ENCODE results near the gene SMARCAL1. TPM values are rescaled to one million over a fixed set of nuclear protein-coding genes. Genes with fewer than 3 reads are reported as not detected.

The SMARCAL1 gene
- total RNA-seq, 1 experiment from 2014 or later: 24.1 TPM

GRCh38 chr2:216413882-216414281, 1.6 kb downstream of the SMARCAL1 start:
- Histone ChIP-seq H3K27me3 (replicated peaks; ENCODE audit: control insufficient read depth, insufficient read depth, low read length) (no peaks in the 10 kb centered on the region), H3K36me3 (ENCODE audit: control insufficient read depth, insufficient read depth, low read length) (no peaks in the 10 kb centered on the region), H3K9me3 (no peaks in the 10 kb centered on the region), H3K4me1 (0 out of 2 replicates have a peak, but pooled peaks cover 4% of the 10 kb centered on the region), H3K4me3 (ENCODE audit: low read depth, low read length) (no peak overlapping the region)
- no peaks in the 10 kb centered on the region for H3K9me3 Mint-ChIP-seq (ENCODE audit: unreplicated experiment)
- no TSS peak for BruUV-seq (replicated peaks)
- H3K4me1 Mint-ChIP-seq (ENCODE audit: low read depth, unreplicated experiment): no peaks in the 10 kb centered on the region
- ChIA-PET CTCF (no interaction called here), POLR2A (no interaction called here)
- no peaks in the 10 kb centered on the region for H3K27me3 Mint-ChIP-seq (ENCODE audit: insufficient read depth, unreplicated experiment)
- TF ChIP-seq CTCF (IDR thresholded peaks at IDR 0.05; ENCODE audit: insufficient read depth in 1 of 2, low read depth in 1 of 2, low read length in 1 of 2, severe bottlenecking in 1 of 2, unreplicated experiment in 1 of 2): no peak
- intact Hi-C loops (cut with micrococcal nuclease; ENCODE audit: unreplicated experiment): loop anchor here (2.0 to 10.0 kb wide), 2 partner anchors 85 to 251 kb away; partner anchors contain the start of gene RPL37A
- peaks cover 5% of the 10 kb centered on the region for H3K36me3 Mint-ChIP-seq (ENCODE audit: insufficient read depth, unreplicated experiment)
- DNase-seq: no peak
- no peak overlapping the region for H3K27ac Mint-ChIP-seq (ENCODE audit: unreplicated experiment)
- no peak overlapping the region for H3K4me3 Mint-ChIP-seq (ENCODE audit: unreplicated experiment)

GRCh38 chr2:216414772-216415319, 2.6 kb downstream of the SMARCAL1 start:
- Histone ChIP-seq H3K9me3 (no peaks in the 10 kb centered on the region), H3K27me3 (replicated peaks; ENCODE audit: control insufficient read depth, insufficient read depth, low read length) (no peaks in the 10 kb centered on the region), H3K4me1 (0 out of 2 replicates have a peak, but pooled peaks cover 4% of the 10 kb centered on the region), H3K36me3 (ENCODE audit: control insufficient read depth, insufficient read depth, low read length) (no peaks in the 10 kb centered on the region), H3K4me3 (ENCODE audit: low read depth, low read length) (no peak overlapping the region)
- Mint-ChIP-seq H3K4me3 (ENCODE audit: unreplicated experiment) (no peak overlapping the region), H3K27me3 (ENCODE audit: insufficient read depth, unreplicated experiment) (no peaks in the 10 kb centered on the region), H3K27ac (ENCODE audit: unreplicated experiment) (no peak overlapping the region), H3K36me3 (ENCODE audit: insufficient read depth, unreplicated experiment) (peaks cover 12% of the 10 kb centered on the region), H3K4me1 (ENCODE audit: low read depth, unreplicated experiment) (no peaks in the 10 kb centered on the region), H3K9me3 (ENCODE audit: unreplicated experiment) (no peaks in the 10 kb centered on the region)
- intact Hi-C loops (cut with micrococcal nuclease; ENCODE audit: unreplicated experiment): loop anchor here (10.0 kb wide), 1 partner anchor 250 kb away; no protein-coding TSS in a partner anchor
- no peak for TF ChIP-seq CTCF (IDR thresholded peaks at IDR 0.05; ENCODE audit: insufficient read depth in 1 of 2, low read depth in 1 of 2, low read length in 1 of 2, severe bottlenecking in 1 of 2, unreplicated experiment in 1 of 2)
- TSS peak; percentile 31 for BruUV-seq (replicated peaks)
- POLR2A ChIA-PET: no interaction called here
- CTCF ChIA-PET: no interaction called here
- DNase-seq: no peak

GRCh38 chr2:216415541-216415940, 3.3 kb downstream of the SMARCAL1 start:
- H3K36me3 ChIP-seq (ENCODE audit: control insufficient read depth, insufficient read depth, low read length): no peaks in the 10 kb centered on the region
- DNase-seq: no peak
- H3K27me3 ChIP-seq (replicated peaks; ENCODE audit: control insufficient read depth, insufficient read depth, low read length): no peaks in the 10 kb centered on the region
- Mint-ChIP-seq H3K4me1 (ENCODE audit: low read depth, unreplicated experiment) (no peaks in the 10 kb centered on the region), H3K27ac (ENCODE audit: unreplicated experiment) (no peak overlapping the region), H3K36me3 (ENCODE audit: insufficient read depth, unreplicated experiment) (peaks cover 19% of the 10 kb centered on the region), H3K9me3 (ENCODE audit: unreplicated experiment) (no peaks in the 10 kb centered on the region), H3K4me3 (ENCODE audit: unreplicated experiment) (no peak overlapping the region), H3K27me3 (ENCODE audit: insufficient read depth, unreplicated experiment) (no peaks in the 10 kb centered on the region)
- CTCF ChIA-PET: no interaction called here
- H3K4me3 ChIP-seq (ENCODE audit: low read depth, low read length): no peak overlapping the region
- intact Hi-C loops (cut with micrococcal nuclease; ENCODE audit: unreplicated experiment): loop anchor here (10.0 kb wide), 1 partner anchor 249 kb away; no protein-coding TSS in a partner anchor
- 0 out of 2 replicates have a peak, but pooled peaks cover 4% of the 10 kb centered on the region for H3K4me1 ChIP-seq
- no peaks in the 10 kb centered on the region for H3K9me3 ChIP-seq
- no peak for TF ChIP-seq CTCF (IDR thresholded peaks at IDR 0.05; ENCODE audit: insufficient read depth in 1 of 2, low read depth in 1 of 2, low read length in 1 of 2, severe bottlenecking in 1 of 2, unreplicated experiment in 1 of 2)
- no TSS peak for BruUV-seq (replicated peaks)
- POLR2A ChIA-PET: interaction anchor here (0.7 kb wide), 1 partner anchor 22 kb away, joined by 8 read pairs; no protein-coding TSS in a partner anchor
